GM12878 (cell line): ENCODE data around the gene DNAH8.

Source experiments
- EP300 ChIP-seq, 2 experiments: fragments of 150-350 bp in 1 of 2; IDR thresholded peaks; 2 replicates each; pipeline ENCODE4 v1.6.1; 2011 to 2012; ENCODE audit warnings: low read depth in 2 of 2, low read length in 2 of 2, borderline replicate concordance in 1 of 2, improper control_type of control experiment in 1 of 2, inconsistent platforms in 1 of 2; ENCODE audit not compliant: control insufficient read depth in 1 of 2
- TF ChIP-seq, protein P1 (sequence below): fragments of 150-350 bp; IDR thresholded peaks from 2 replicates; pipeline ENCODE4 v1.6.1; 2016; ENCODE audit warnings: low read depth, low read length

- TF ChIP-seq, protein P1, sequence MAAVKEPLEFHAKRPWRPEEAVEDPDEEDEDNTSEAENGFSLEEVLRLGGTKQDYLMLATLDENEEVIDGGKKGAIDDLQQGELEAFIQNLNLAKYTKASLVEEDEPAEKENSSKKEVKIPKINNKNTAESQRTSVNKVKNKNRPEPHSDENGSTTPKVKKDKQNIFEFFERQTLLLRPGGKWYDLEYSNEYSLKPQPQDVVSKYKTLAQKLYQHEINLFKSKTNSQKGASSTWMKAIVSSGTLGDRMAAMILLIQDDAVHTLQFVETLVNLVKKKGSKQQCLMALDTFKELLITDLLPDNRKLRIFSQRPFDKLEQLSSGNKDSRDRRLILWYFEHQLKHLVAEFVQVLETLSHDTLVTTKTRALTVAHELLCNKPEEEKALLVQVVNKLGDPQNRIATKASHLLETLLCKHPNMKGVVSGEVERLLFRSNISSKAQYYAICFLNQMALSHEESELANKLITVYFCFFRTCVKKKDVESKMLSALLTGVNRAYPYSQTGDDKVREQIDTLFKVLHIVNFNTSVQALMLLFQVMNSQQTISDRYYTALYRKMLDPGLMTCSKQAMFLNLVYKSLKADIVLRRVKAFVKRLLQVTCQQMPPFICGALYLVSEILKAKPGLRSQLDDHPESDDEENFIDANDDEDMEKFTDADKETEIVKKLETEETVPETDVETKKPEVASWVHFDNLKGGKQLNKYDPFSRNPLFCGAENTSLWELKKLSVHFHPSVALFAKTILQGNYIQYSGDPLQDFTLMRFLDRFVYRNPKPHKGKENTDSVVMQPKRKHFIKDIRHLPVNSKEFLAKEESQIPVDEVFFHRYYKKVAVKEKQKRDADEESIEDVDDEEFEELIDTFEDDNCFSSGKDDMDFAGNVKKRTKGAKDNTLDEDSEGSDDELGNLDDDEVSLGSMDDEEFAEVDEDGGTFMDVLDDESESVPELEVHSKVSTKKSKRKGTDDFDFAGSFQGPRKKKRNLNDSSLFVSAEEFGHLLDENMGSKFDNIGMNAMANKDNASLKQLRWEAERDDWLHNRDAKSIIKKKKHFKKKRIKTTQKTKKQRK = no peak
- TF ChIP-seq EP300 (IDR thresholded peaks at IDR 0.05; ENCODE audit: borderline replicate concordance in 1 of 2, control insufficient read depth in 1 of 2, low read depth in 2 of 2, low read length in 2 of 2) = no peak
These were observed 17.3 kb upstream of the DNAH8 start for GRCh38 chr6:38697846-38698245.
